Measurements from ENCODE around the gene RPS2.
"Not testable (repeated sequence)": the region's sequence is repeated elsewhere in the genome, so short reads cannot be mapped to it uniquely, and the experiment has no call there.

RPS2 gene

DNA sequence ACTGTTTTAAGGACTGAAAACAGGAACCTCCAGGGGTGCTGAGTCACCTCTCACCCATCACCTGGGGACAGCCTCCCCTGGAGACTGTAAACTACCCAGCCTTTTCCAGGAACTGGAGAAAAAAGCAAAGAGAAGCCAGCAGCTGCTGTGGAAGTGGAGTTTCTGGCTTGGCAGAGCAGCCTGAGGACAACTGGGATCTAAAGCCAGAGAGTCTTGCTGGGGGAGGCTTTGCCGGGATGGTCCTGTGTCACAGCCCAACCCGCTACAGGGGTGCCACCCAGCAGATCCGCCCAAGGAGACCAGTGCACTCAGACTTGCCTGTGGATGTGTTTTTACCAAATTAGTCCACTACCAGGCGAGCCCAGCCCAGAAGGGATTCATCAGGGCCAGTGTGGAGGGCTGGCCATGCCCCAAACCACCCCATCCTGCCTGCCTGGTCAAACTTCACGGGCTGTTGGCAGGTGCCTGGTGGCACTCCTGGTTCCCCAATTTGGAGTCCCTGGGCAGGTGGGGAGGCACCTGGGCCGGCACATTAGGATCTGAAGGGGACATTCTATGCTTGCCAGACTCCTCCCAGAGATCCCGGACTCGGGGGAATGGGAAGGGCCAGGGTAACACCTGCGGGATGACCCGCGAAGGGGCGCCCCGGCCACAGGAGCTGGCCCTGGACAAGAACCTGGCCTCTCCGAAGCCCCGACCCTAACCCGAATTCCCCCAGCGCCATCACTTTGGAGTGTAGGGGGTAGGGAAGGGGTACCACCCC is 22.4 kb downstream of the RPS2 start:
- TF ChIP-seq ISL1 (CRISPR knock-in tag; IDR thresholded peaks at IDR 0.05) (no peak), GLIS3 (CRISPR knock-in tag; IDR thresholded peaks at IDR 0.05) (no peak)
- peak; percentile 13 for ATAC-seq

DNA sequence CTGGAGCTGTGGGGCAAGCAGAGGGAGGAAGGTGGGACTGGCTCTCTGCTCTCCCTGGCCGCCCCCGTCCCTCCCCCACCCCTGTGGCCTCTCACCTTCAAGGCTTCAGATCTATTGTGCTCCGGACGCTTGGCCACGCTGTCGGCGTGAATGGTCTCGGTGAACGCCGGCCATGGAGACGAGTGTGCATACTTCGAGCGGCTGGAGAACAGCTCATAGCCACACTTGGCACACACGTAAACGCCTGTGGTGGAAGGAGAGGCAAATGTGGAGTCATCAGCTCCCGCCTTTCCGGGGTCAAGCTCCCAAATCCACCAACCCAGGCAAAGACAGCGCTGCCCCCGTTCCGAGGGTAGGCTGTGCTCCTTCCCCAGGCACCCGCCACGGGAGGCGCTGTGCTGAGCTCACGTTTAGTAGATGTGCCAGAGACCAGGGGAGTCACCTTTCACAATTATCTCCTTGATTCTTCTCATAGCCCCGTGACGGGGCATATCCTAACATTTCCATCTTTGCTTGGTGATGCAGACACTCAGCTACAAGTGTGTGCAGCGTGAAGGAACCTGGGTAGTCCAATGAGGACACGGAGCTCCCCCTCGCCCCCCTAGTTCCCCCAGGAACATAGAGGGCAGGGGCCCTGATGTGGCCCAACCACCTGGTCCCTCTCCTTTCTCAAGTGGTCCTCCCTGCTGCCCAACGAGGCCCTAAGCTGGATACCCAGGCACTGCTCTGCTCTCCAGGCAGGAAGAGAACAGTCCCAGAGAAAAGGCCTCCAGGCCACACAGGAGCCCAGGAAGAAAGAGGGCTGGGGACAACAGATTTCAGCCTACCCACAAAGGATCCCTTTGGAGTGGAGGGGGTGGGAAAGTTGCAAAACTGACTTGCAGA is 23.2 kb downstream of the RPS2 start:
- TF ChIP-seq CSDC2 (CRISPR knock-in tag; IDR thresholded peaks at IDR 0.05), result no peak
- no peak for ATAC-seq

DNA sequence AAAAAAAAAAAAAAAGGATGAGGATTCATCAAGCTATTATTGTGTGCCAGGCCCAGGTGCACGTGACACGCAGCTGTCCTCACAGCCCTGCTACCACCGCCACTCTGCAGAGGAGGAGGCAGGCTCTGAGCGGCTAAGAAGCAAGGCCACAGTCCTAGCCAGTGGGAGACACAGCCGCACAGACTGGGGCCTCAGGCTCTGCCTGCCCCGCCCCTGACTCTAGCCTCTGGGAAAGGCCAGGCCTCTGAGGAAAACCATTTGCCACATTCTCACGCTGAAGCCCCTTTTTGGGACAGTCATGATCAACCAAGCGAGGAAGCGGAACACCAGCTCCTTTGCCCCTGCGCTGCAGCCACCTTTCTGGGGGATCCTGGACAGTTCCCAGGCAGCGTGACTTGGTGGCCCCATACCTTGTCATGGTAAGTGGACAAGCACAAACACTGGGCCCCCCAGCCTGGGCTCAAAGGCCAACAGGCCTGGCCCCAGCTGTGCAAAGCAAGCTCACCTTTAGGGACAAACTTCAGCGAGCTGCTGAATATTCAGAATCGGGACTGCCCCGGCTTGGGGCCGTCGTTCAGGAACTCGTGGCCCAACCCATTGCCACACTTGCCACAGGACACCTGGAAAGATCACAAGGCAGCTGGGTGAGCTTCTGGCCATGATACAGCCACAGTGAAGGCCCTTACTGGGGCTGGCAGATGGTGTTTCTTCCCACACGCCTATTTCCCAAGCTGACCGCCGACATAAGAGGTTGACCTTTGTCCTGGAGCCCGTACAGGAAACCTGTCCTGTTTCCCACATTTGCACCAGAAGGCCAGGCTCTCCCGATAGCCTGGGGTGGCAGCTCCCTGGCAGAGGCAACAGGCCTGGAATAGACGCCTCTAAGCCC is 24.1 kb downstream of the RPS2 start:
- TF ChIP-seq ISL1 (CRISPR knock-in tag; IDR thresholded peaks at IDR 0.05) (no peak), ZNF8 (CRISPR knock-in tag; IDR thresholded peaks at IDR 0.05) (no peak), ZFP3 (CRISPR knock-in tag; IDR thresholded peaks at IDR 0.05) (no peak), CSDC2 (CRISPR knock-in tag; IDR thresholded peaks at IDR 0.05) (no peak), ESRRG (CRISPR knock-in tag; IDR thresholded peaks at IDR 0.05) (no peak), ARNTL (CRISPR knock-in tag; IDR thresholded peaks at IDR 0.05; ENCODE audit: borderline replicate concordance, low read depth) (no peak), TOX (CRISPR knock-in tag; IDR thresholded peaks at IDR 0.05; ENCODE audit: borderline replicate concordance) (no peak), OSR1 (CRISPR knock-in tag; IDR thresholded peaks at IDR 0.05) (no peak), PPARA (CRISPR knock-in tag; IDR thresholded peaks at IDR 0.05; ENCODE audit: borderline replicate concordance) (no peak), TCF4 (CRISPR knock-in tag; IDR thresholded peaks at IDR 0.05; ENCODE audit: borderline replicate concordance) (no peak), GLIS3 (CRISPR knock-in tag; IDR thresholded peaks at IDR 0.05) (no peak), ZC3H10 (CRISPR knock-in tag; IDR thresholded peaks at IDR 0.05) (no peak), ZNF70 (CRISPR knock-in tag; IDR thresholded peaks at IDR 0.05) (no peak), RARB (CRISPR knock-in tag; IDR thresholded peaks at IDR 0.05) (no peak), BACH2 (CRISPR knock-in tag; IDR thresholded peaks at IDR 0.05; ENCODE audit: borderline replicate concordance) (no peak)
- TF ChIP-seq, protein P1, sequence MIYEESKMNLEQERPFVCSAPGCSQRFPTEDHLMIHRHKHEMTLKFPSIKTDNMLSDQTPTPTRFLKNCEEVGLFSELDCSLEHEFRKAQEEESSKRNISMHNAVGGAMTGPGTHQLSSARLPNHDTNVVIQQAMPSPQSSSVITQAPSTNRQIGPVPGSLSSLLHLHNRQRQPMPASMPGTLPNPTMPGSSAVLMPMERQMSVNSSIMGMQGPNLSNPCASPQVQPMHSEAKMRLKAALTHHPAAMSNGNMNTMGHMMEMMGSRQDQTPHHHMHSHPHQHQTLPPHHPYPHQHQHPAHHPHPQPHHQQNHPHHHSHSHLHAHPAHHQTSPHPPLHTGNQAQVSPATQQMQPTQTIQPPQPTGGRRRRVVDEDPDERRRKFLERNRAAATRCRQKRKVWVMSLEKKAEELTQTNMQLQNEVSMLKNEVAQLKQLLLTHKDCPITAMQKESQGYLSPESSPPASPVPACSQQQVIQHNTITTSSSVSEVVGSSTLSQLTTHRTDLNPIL (CRISPR knock-in tag; IDR thresholded peaks at IDR 0.05; ENCODE audit: low read depth), result no peak
- TF ChIP-seq, protein P2, sequence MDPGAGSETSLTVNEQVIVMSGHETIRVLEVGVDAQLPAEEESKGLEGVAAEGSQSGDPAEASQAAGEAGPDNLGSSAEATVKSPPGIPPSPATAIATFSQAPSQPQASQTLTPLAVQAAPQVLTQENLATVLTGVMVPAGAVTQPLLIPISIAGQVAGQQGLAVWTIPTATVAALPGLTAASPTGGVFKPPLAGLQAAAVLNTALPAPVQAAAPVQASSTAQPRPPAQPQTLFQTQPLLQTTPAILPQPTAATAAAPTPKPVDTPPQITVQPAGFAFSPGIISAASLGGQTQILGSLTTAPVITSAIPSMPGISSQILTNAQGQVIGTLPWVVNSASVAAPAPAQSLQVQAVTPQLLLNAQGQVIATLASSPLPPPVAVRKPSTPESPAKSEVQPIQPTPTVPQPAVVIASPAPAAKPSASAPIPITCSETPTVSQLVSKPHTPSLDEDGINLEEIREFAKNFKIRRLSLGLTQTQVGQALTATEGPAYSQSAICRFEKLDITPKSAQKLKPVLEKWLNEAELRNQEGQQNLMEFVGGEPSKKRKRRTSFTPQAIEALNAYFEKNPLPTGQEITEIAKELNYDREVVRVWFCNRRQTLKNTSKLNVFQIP (CRISPR knock-in tag; IDR thresholded peaks at IDR 0.05; ENCODE audit: borderline replicate concordance, low read depth), result no peak
- TF ChIP-seq, protein P3, sequence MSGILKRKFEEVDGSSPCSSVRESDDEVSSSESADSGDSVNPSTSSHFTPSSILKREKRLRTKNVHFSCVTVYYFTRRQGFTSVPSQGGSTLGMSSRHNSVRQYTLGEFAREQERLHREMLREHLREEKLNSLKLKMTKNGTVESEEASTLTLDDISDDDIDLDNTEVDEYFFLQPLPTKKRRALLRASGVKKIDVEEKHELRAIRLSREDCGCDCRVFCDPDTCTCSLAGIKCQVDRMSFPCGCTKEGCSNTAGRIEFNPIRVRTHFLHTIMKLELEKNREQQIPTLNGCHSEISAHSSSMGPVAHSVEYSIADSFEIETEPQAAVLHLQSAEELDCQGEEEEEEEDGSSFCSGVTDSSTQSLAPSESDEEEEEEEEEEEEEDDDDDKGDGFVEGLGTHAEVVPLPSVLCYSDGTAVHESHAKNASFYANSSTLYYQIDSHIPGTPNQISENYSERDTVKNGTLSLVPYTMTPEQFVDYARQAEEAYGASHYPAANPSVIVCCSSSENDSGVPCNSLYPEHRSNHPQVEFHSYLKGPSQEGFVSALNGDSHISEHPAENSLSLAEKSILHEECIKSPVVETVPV (CRISPR knock-in tag; IDR thresholded peaks at IDR 0.05), result no peak
- TF ChIP-seq, protein P4, sequence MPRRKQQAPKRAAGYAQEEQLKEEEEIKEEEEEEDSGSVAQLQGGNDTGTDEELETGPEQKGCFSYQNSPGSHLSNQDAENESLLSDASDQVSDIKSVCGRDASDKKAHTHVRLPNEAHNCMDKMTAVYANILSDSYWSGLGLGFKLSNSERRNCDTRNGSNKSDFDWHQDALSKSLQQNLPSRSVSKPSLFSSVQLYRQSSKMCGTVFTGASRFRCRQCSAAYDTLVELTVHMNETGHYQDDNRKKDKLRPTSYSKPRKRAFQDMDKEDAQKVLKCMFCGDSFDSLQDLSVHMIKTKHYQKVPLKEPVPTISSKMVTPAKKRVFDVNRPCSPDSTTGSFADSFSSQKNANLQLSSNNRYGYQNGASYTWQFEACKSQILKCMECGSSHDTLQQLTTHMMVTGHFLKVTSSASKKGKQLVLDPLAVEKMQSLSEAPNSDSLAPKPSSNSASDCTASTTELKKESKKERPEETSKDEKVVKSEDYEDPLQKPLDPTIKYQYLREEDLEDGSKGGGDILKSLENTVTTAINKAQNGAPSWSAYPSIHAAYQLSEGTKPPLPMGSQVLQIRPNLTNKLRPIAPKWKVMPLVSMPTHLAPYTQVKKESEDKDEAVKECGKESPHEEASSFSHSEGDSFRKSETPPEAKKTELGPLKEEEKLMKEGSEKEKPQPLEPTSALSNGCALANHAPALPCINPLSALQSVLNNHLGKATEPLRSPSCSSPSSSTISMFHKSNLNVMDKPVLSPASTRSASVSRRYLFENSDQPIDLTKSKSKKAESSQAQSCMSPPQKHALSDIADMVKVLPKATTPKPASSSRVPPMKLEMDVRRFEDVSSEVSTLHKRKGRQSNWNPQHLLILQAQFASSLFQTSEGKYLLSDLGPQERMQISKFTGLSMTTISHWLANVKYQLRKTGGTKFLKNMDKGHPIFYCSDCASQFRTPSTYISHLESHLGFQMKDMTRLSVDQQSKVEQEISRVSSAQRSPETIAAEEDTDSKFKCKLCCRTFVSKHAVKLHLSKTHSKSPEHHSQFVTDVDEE (CRISPR knock-in tag; IDR thresholded peaks at IDR 0.05), result no peak
- TF ChIP-seq, protein P5, sequence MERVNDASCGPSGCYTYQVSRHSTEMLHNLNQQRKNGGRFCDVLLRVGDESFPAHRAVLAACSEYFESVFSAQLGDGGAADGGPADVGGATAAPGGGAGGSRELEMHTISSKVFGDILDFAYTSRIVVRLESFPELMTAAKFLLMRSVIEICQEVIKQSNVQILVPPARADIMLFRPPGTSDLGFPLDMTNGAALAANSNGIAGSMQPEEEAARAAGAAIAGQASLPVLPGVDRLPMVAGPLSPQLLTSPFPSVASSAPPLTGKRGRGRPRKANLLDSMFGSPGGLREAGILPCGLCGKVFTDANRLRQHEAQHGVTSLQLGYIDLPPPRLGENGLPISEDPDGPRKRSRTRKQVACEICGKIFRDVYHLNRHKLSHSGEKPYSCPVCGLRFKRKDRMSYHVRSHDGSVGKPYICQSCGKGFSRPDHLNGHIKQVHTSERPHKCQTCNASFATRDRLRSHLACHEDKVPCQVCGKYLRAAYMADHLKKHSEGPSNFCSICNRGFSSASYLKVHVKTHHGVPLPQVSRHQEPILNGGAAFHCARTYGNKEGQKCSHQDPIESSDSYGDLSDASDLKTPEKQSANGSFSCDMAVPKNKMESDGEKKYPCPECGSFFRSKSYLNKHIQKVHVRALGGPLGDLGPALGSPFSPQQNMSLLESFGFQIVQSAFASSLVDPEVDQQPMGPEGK (CRISPR knock-in tag; IDR thresholded peaks at IDR 0.05; ENCODE audit: borderline replicate concordance), result no peak
- ATAC-seq, result no peak

DNA sequence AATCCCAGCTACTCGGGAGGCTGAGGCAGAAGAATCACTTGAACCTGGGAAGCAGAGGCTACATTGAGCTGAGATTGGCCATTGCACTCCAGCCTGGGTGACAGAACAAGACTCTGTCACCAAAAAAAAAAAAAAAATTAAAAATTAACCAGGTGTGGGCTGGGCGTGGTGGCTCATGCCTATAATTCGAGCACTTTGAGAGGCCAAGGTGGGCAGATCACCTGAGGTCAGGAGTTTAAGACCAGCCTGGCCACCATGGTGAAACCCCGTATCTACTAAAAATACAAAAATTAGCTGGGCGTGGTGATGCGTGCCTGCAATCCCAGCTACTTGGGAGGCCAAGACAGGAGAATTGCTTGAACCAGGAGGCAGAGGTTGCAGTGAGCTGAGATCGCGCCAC is 24.8 kb downstream of the RPS2 start:
- not testable (repeated sequence) for ATAC-seq

Data from SK-N-SH treated with all-trans-retinoic acid at 6 μM for 48 hours (cell line).